Tibial artery (tissue), 4 donors: ENCODE results near the gene ANKRD53.

ENCODE experiments used
- DNase-seq, 2 donors: peaks; one replicate each; pipeline ENCODE4 v3.0.0-alpha.2; 2019
- H3K27ac ChIP-seq, 2 donors: fragments of 200-600 bp; sonication (generic) in 1 of 2; 1 replicate in 1 of 2; 2 replicates in 1 of 2; pipeline ENCODE4 v1.5.1; 2018 to 2019; ENCODE audit warnings: mild to moderate bottlenecking in 1 of 2
- H3K27me3 ChIP-seq, 2 donors: fragments of 200-600 bp; sonication (generic) in 1 of 2; one replicate each; pipeline versions ENCODE4 v1.5.1 to v1.6.0; 2016 to 2019
- H3K36me3 ChIP-seq, 3 donors: fragments of 200-600 bp; sonication (generic) in 2 of 3; one replicate each; pipeline ENCODE4 v1.5.1; 2016 to 2019; ENCODE audit warnings: mild to moderate bottlenecking in 2 of 3
- H3K4me1 ChIP-seq, 4 donors: fragments of 200-600 bp; sonication (generic) in 2 of 4; 1 replicate in 3 of 4; 2 replicates in 1 of 4; pipeline ENCODE4 v1.5.1; 2016 to 2019
- H3K4me3 ChIP-seq, 2 donors: fragments of 200-600 bp; sonication (generic) in 1 of 2; 1 replicate in 1 of 2; 2 replicates in 1 of 2; pipeline ENCODE4 v1.5.1; 2018 to 2019; ENCODE audit warnings: mild to moderate bottlenecking in 2 of 2
- H3K9me3 ChIP-seq, 3 donors: fragments of 200-600 bp; sonication (generic) in 1 of 3; one replicate each; pipeline ENCODE4 v1.5.1; 2016 to 2019
- CTCF ChIP-seq, 2 experiments: fragments of 200-600 bp in 1 of 2; fragments of 450-650 bp in 1 of 2; IDR thresholded peaks; one replicate each; pipeline ENCODE4 v1.5.1; 2017 to 2019; ENCODE audit warnings: antibody characterized with exemption in 2 of 2, mild to moderate bottlenecking in 1 of 2, moderate library complexity in 1 of 2
- intact Hi-C: fragments of 100-400 bp; cut with DNase I; formaldehyde crosslinking; loops from one replicate; pipeline ENCODE4 v1.15.0; 2023; ENCODE audit warnings: low total_unique reads

ANKRD53 gene

GRCh38 chr2:70986499-70987189 lies 8.2 kb downstream of the ANKRD53 start:
- no peaks in the 10 kb centered on the region for H3K9me3 ChIP-seq
- peaks cover 0 to 31% (median 12%) of the 10 kb centered on the region in 4 donors for H3K4me1 ChIP-seq
- TF ChIP-seq CTCF (IDR thresholded peaks at IDR 0.05): no peak
- H3K36me3 ChIP-seq: peaks cover 16 to 90% (median 40%) of the 10 kb centered on the region in 3 donors
- intact Hi-C loops: no loop called here
- DNase-seq: peak in 1 of 2 donors; percentile 28
- H3K27ac ChIP-seq: no peak overlapping the region
- no peak overlapping the region for H3K4me3 ChIP-seq
- no peaks in the 10 kb centered on the region for H3K27me3 ChIP-seq

DNA sequence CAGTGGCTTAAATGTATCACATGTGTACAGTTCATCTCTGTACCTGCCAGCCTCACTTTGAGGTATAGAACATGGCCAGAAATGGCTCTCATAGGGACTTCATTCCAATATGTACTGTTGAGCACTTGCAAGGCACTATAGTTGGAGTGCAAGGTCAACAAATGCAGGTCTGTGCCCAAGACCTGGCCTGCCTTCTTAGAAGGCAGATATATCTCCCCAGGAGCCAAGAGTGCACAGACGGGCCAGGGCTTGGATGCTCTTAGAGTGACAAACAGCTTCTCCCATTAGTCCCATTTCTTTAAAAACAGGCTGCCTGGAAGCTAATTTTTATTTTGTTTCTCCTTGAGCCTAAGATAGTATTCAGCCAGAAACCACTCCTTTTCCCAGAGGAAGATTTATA lies 9.0 kb downstream of the ANKRD53 start:
- intact Hi-C loops: no loop called here
- peak in 1 of 2 donors; percentile 38 for DNase-seq
- H3K4me1 ChIP-seq: peaks cover 0 to 38% (median 15%) of the 10 kb centered on the region in 4 donors
- H3K27me3 ChIP-seq: no peaks in the 10 kb centered on the region
- no peak overlapping the region for H3K4me3 ChIP-seq
- H3K9me3 ChIP-seq: no peaks in the 10 kb centered on the region
- peak overlapping the region; percentile 32 to 46 for H3K27ac ChIP-seq
- peaks cover 16 to 88% (median 42%) of the 10 kb centered on the region in 3 donors for H3K36me3 ChIP-seq
- TF ChIP-seq CTCF (IDR thresholded peaks at IDR 0.05): no peak

DNA sequence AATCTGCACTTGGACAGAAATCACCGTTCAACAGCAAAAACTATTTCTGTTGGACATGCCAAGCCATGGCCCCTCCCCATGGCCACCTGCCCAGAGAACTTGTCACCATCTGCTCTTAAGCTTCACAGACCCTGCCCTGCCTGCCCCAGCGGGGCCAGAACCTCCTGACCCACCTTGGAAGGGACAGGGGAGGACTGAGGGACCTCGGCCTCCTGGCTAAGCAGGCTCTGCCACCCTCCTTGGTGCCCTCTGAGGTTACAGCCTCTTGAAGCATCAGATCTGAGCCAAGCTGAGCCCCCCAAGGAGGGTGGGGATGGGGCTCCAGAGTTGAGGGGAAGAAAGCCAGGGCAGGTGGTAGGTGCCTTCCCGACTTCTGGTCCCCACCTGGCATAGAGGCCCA lies 9.7 kb downstream of the ANKRD53 start:
- H3K36me3 ChIP-seq: peaks cover 16 to 82% (median 42%) of the 10 kb centered on the region in 3 donors
- intact Hi-C loops: no loop called here
- H3K9me3 ChIP-seq: no peaks in the 10 kb centered on the region
- peak in 1 of 2 donors; percentile 59 for DNase-seq
- no peak overlapping the region for H3K4me3 ChIP-seq
- H3K4me1 ChIP-seq: peaks cover 0 to 46% (median 22%) of the 10 kb centered on the region in 4 donors
- no peak for TF ChIP-seq CTCF (IDR thresholded peaks at IDR 0.05)
- H3K27me3 ChIP-seq: no peaks in the 10 kb centered on the region
- H3K27ac ChIP-seq: peak overlapping the region; percentile 32 to 46

GRCh38 chr2:70988726-70989648 lies 10.6 kb downstream of the ANKRD53 start:
- peak in 1 of 2 donors; percentile 49 for DNase-seq
- H3K9me3 ChIP-seq: no peaks in the 10 kb centered on the region
- H3K27ac ChIP-seq: no peak overlapping the region
- peaks cover 16 to 74% (median 42%) of the 10 kb centered on the region in 3 donors for H3K36me3 ChIP-seq
- H3K4me3 ChIP-seq: no peak overlapping the region
- no peak for TF ChIP-seq CTCF (IDR thresholded peaks at IDR 0.05)
- no peaks in the 10 kb centered on the region for H3K27me3 ChIP-seq
- peaks cover 0 to 54% (median 30%) of the 10 kb centered on the region in 4 donors for H3K4me1 ChIP-seq
- intact Hi-C loops: no loop called here

DNA sequence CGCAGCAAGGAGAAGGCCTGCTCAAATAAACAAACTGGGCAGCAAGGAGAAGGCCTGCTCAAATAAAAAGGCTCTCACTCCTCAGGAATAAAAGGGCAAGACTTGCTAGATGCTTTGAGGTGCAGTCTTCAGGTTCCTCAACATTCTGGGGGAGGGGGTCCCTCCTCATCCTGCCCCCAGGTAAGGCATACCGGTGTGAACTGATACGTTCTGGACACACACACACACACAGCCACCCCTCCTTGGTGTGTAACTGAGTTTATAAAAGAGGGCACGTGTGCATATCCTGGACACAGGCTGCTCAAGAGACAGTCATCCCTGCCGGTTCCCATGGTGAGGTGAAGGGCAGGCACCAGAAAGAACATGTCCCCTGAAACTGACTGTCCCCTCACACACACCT lies 11.8 kb downstream of the ANKRD53 start:
- Histone ChIP-seq H3K27me3 (no peaks in the 10 kb centered on the region), H3K36me3 (peaks cover 16 to 69% (median 42%) of the 10 kb centered on the region in 3 donors), H3K9me3 (no peaks in the 10 kb centered on the region), H3K4me1 (peaks cover 0 to 50% (median 34%) of the 10 kb centered on the region in 4 donors), H3K27ac (no peak overlapping the region), H3K4me3 (no peak overlapping the region)
- intact Hi-C loops: no loop called here
- no peak for TF ChIP-seq CTCF (IDR thresholded peaks at IDR 0.05)
- no peak for DNase-seq
